K562 (cell line): ENCODE data around the gene CSF2RB.

Source experiments
- ARID1B ChIP-seq: fragments of 450-650 bp; IDR thresholded peaks from 2 replicates; pipeline ENCODE4 v1.6.1; 2016; ENCODE audit warnings: antibody characterized with exemption, mild to moderate bottlenecking, inconsistent platforms
- CTCF ChIP-seq, 3 experiments: IDR thresholded peaks in 2 of 3; conservative IDR thresholded peaks in 1 of 3; 2 replicates each; pipeline ENCODE4 v1.5.1; 2011 to 2012; ENCODE audit warnings: low read length in 3 of 3, mild to moderate bottlenecking in 3 of 3, control low read depth in 2 of 3, improper control_type of control experiment in 1 of 3, inconsistent platforms in 1 of 3, low read depth in 1 of 3, mixed read lengths in 1 of 3, moderate library complexity in 1 of 3; ENCODE audit not compliant: insufficient read depth in 2 of 3
- EZH2 ChIP-seq: IDR thresholded peaks from 2 replicates; pipeline ENCODE4 v1.6.1; 2012; ENCODE audit warnings: low read depth, mild to moderate bottlenecking, inconsistent platforms, low read length, borderline replicate concordance
- MYC ChIP-seq, 2 experiments: fragments of 250-450 bp in 1 of 2; sonication (Bioruptor Pico) in 1 of 2; IDR thresholded peaks; 2 replicates each; pipeline versions ENCODE4 v1.5.1 to v1.6.1; 2012 to 2021; ENCODE audit warnings: low read depth in 2 of 2, borderline replicate concordance in 1 of 2, improper control_type of control experiment in 1 of 2, low read length in 1 of 2, mild to moderate bottlenecking in 1 of 2, moderate library complexity in 1 of 2
- NFIC ChIP-seq: fragments of 450-650 bp; IDR thresholded peaks from 2 replicates; pipeline ENCODE4 v1.6.1; 2017; ENCODE audit warnings: mild to moderate bottlenecking, inconsistent platforms
- POLR2AphosphoS5 ChIP-seq: IDR thresholded peaks from 2 replicates; pipeline ENCODE4 v1.6.1; 2011; ENCODE audit warnings: mild to moderate bottlenecking, low read depth, low read length, moderate library complexity; ENCODE audit not compliant: control insufficient read depth, insufficient read depth
- RAD21 ChIP-seq, 2 experiments: fragments of 250-450 bp in 1 of 2; fragments of 450-650 bp in 1 of 2; sonication (Bioruptor Pico) in 1 of 2; formaldehyde crosslinking in 1 of 2; IDR thresholded peaks in 1 of 2; conservative IDR thresholded peaks in 1 of 2; 2 replicates each; pipeline versions ENCODE4 v1.4.0 to v1.8.0; 2020 to 2022; ENCODE audit warnings: mild to moderate bottlenecking in 2 of 2, moderate library complexity in 1 of 2
- REST ChIP-seq, 2 experiments: fragments of 450-650 bp; formaldehyde crosslinking in 1 of 2; IDR thresholded peaks; 2 replicates each; pipeline versions ENCODE4 v1.4.0 to v1.6.1; 2014 to 2020; ENCODE audit warnings: mild to moderate bottlenecking in 2 of 2, borderline replicate concordance in 1 of 2, low read depth in 1 of 2
- SMAD4 ChIP-seq: fragments of 250-450 bp; sonication (Bioruptor Pico); conservative IDR thresholded peaks from 2 replicates; pipeline ENCODE4 v1.8.0; 2021; ENCODE audit warnings: inconsistent platforms, mild to moderate bottlenecking, moderate library complexity
- SP1 ChIP-seq: sonication (generic); formaldehyde crosslinking; IDR thresholded peaks from 2 replicates; pipeline ENCODE4 v1.8.1; 2022; ENCODE audit warnings: mild to moderate bottlenecking, missing genetic modification reagents
- SPI1 ChIP-seq: IDR thresholded peaks from 2 replicates; pipeline ENCODE4 v1.6.1; 2011; ENCODE audit warnings: low read depth, low read length, control low read depth, borderline replicate concordance
- TOE1 ChIP-seq, 2 experiments: fragments of 450-650 bp in 1 of 2; sonication (generic) in 1 of 2; formaldehyde crosslinking in 1 of 2; IDR thresholded peaks; 2 replicates each; pipeline versions ENCODE4 v1.7.1 to v1.8.0; 2016 to 2022; ENCODE audit warnings: borderline replicate concordance in 2 of 2, mild to moderate bottlenecking in 2 of 2, antibody characterized with exemption in 1 of 2, inconsistent platforms in 1 of 2, low read depth in 1 of 2, missing genetic modification reagents in 1 of 2, moderate library complexity in 1 of 2
- USF2 ChIP-seq: sonication (generic); formaldehyde crosslinking; IDR thresholded peaks from 2 replicates; pipeline ENCODE4 v1.5.0; 2020; ENCODE audit warnings: missing genetic modification reagents
- ZNF717 ChIP-seq: fragments of 250-450 bp; sonication (Bioruptor Pico); IDR thresholded peaks from 2 replicates; pipeline ENCODE4 v1.5.0; 2021

- TF ChIP-seq POLR2AphosphoS5, result no peak
- no peak for TF ChIP-seq CTCF (IDR thresholded peaks at IDR 0.05 in 2 of 3, conservative IDR thresholded peaks at IDR 0.05 in 1 of 3; ENCODE audit: insufficient read depth in 2 of 3, low read depth in 1 of 3, low read length in 3 of 3)
- no peak for TF ChIP-seq EZH2
- no peak for TF ChIP-seq SP1
- TF ChIP-seq ZNF717 (CRISPR knock-in tag), result no peak
- no peak for TF ChIP-seq NFIC
- TF ChIP-seq MYC (IDR thresholded peaks at IDR 0.05; ENCODE audit: low read depth, low read length), result no peak
- no peak for TF ChIP-seq MYC (CRISPR knock-in tag; IDR thresholded peaks at IDR 0.05; ENCODE audit: borderline replicate concordance, low read depth)
- TF ChIP-seq ARID1B, result no peak
- no peak for TF ChIP-seq RAD21 (CRISPR knock-in tag; conservative IDR thresholded peaks at IDR 0.05 in 1 of 2, IDR thresholded peaks at IDR 0.05 in 1 of 2)
- TF ChIP-seq SPI1, result no peak
- TF ChIP-seq REST (IDR thresholded peaks at IDR 0.05; ENCODE audit: borderline replicate concordance), result no peak
- TF ChIP-seq REST (CRISPR knock-in tag; IDR thresholded peaks at IDR 0.05; ENCODE audit: low read depth), result no peak
- no peak for TF ChIP-seq TOE1 (IDR thresholded peaks at IDR 0.05; ENCODE audit: borderline replicate concordance)
- TF ChIP-seq TOE1 (CRISPR knock-in tag; IDR thresholded peaks at IDR 0.05; ENCODE audit: borderline replicate concordance, low read depth), result no peak
- TF ChIP-seq USF2 (CRISPR knock-in tag), result no peak
- TF ChIP-seq SMAD4, result no peak
Observed at GRCh38 chr22:36971341-36972125, 58.1 kb downstream of the CSF2RB start.
